GM19463 (cell line): Measurements from ENCODE around the gene GFRAL.
"Not testable (repeated sequence)": the region's sequence is repeated elsewhere in the genome, so short reads cannot be mapped to it uniquely, and the experiment has no call there.

ENCODE experiments used
- ATAC-seq: cut with Tn5 transposase; IDR thresholded peaks from one replicate; pipeline ENCODE4 v1.9.1; 2021; ENCODE audit warnings: mild to moderate bottlenecking, moderate library complexity; ENCODE audit not compliant: unreplicated experiment

GFRAL gene

GRCh38 chr6:55327169-55327568, at the start of gene GFRAL:
Gene GFRAL, plus strand, starts transcription at chr6:55327469. Its CDS starts 86 bp downstream, at chr6:55327555.
- no peak for ATAC-seq

GRCh38 chr6:55277646-55278045, 49.6 kb upstream of the GFRAL start:
- no peak for ATAC-seq

DNA sequence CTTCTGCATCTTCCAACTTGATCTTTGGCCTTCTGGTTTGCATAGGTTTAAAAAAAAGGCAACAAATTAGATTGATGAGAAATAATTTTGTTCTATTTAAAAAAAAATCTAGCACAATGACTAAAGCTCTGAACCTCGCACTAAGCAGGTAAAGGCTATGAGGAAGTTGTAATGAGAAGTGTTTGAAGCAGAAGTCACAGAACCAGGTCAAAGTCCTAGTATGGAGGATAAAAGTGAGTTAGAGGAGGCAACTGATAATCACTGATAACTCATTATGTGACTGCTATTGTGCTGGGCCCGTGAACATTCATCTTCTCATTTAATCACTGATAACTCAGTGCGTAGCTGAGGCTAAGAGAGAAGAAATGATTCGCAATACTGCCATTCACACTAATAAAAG, 46.1 kb upstream of the GFRAL start:
- no peak for ATAC-seq

- ATAC-seq, result no peak
These were observed 45.2 kb upstream of the GFRAL start for GRCh38 chr6:55282115-55282514.

GRCh38 chr6:55286824-55287223, 40.4 kb upstream of the GFRAL start:
- ATAC-seq, result no peak

DNA sequence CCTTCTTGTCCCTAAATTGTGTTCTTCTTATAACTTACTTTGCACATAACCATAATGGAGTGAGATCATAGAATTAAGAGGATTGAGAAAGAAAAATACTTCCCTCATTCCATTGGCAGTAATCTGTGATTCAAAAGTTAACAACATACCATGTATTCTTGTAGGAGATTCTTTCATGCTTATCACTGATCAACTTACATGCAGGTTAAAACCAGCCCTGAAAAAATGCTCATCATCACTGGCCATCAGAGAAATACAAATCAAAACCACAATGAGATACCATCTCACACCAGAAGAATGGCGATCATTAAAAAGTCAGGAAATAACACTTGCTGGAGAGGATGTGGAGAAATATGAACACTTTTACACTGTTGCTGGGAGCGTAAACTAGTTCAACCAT, 36.5 kb upstream of the GFRAL start:
- ATAC-seq, result no peak

DNA sequence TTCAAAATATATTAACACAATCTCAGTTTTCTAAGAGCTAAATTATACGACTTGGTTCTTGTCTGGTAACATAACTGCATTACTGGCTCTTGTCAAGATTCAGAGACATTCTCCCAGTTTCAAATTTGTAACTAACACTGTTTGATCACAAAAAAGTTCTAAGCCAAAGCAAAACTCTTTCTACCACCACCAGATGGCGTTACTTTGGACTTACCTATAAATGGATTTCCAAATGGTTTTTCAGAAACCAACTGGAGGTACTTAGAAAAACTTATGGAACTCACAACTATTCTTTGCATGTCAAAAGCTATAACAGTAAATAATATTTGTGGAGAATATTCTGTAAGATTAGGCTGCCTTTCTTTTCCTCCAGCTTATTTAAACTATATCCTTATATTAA, 34.2 kb upstream of the GFRAL start:
- ATAC-seq, result no peak

- not testable (repeated sequence) for ATAC-seq
These were observed 30.1 kb upstream of the GFRAL start for GRCh38 chr6:55297214-55297613.

DNA sequence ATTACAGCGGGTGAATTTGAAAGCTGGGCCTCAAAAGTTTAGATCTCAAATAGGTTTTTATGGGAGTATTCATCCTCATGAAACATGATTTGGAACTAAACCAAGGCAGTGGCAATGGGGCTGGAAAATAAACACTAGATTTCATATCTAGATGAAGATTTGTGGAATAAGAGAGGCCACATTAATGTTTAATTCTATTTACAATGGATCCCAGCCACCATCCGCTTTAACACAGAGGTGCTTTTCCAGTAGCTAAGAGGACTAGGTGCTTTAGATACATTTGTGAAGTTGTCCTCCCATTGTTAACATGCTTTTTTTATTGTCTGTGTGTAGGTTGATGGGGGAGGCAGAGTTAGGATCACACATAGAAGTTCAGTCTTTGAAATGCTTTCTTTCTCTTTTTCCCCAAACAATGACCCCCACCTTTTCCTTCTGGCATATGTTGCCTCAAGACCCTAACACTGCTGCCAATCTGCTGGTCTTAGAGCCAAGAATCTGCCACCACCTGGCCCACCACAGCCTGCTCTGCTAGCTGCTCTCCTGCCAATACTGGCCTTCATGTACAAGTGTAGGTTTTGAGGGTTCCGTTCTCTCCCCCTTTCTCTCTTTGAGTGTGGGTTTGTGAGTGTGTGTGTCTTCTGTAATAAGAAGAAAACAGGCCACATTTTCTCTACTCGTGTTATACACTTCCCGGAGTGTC, 27.8 kb upstream of the GFRAL start:
- no peak for ATAC-seq

- ATAC-seq, result no peak
These were observed 22.5 kb upstream of the GFRAL start for GRCh38 chr6:55304747-55305146.

- no peak for ATAC-seq
These were observed 7.1 kb upstream of the GFRAL start for GRCh38 chr6:55319961-55320695.

DNA sequence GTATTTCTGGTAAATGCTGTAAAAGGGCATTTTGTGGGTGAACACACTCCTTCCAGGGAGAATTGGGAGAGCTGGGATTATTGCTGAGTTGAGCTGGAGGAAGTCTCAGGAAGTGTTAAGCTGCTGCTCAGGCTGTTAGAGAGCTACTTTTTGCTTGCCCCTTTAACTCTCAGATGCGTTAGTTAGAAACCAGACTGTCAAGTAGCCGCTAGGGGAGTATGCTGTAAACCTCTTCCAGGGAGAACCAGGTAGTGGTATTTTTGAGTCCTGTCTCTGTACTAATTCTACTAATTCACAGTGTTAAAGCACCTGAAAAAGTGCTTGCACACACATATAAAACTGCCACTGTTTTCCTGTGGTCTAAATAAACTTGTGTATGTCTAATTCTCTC, 6.6 kb upstream of the GFRAL start:
- ATAC-seq, result no peak

GRCh38 chr6:55377150-55377549, 49.9 kb downstream of the GFRAL start:
- no peak for ATAC-seq

- no peak for ATAC-seq
These were observed 52.2 kb downstream of the GFRAL start for GRCh38 chr6:55379471-55379870.

DNA sequence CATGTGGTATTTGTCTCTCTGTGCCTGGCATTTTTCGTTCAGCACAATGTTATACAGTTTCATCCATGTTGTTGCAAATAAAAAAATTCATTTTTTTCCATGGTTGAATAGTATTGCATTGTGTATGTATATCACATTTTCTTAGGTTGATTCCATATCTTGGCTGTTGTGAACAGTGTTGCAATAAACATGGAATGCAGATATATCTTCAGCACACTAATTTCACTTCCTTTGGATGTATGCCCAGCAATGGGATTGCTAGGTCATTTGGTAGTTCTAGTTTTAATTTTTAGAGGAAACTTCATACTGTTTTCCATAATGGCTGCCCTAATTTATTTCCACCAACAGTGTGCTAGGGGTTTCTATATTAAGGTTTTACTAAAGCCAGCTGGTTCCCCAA, 52.6 kb downstream of the GFRAL start:
- ATAC-seq, result no peak

DNA sequence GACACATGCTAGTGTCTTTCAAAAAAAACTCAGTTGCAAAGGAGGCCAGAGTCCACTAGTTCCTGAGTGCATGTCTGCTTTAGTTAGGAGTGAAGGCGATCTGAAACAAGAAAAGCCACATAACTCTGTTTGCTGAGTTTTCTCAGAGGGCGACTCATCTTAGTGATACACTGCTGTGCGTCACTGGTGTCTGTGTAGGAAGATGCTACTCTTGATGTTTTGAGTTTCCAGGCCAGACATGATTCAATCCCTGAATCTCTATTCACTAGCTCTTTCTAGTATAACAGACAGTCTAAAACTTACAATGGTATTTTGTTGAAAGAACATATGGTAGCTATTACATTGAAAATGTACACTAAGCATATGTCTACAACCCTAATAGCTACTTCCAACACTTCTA, 60.9 kb downstream of the GFRAL start:
- no peak for ATAC-seq

- no peak for ATAC-seq
These were observed 68.6 kb downstream of the GFRAL start for GRCh38 chr6:55395871-55396270.

- ATAC-seq, result no peak
These were observed 70.7 kb downstream of the GFRAL start for GRCh38 chr6:55397986-55398385.

GRCh38 chr6:55399351-55399750, 72.1 kb downstream of the GFRAL start:
- no peak for ATAC-seq

GRCh38 chr6:55405474-55406235, 78.4 kb downstream of the GFRAL start:
- ATAC-seq, result no peak

DNA sequence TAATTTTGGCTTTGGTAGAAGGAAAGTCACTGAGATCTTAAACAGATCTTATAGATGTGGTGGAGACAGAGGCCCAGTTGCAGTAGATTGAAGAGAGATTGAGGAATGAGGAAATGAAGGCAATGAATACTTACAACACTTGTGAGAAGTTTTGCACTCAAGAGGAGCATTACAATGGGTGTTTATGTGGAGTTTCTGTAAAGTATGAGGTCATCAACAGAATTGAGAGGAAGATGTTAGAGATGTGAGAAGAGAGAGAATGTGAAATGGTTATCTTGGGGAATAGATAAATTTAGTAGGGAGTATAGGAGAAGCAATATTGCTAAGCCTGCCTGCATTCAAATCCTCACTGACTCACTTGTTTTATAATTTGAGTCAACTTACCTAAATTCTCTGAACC, 83.4 kb downstream of the GFRAL start:
- ATAC-seq, result no peak

- ATAC-seq, result no peak
These were observed 96.7 kb downstream of the GFRAL start for GRCh38 chr6:55423933-55424332.
